ENCODE data around the gene ITGA11.

The ITGA11 gene

DNA sequence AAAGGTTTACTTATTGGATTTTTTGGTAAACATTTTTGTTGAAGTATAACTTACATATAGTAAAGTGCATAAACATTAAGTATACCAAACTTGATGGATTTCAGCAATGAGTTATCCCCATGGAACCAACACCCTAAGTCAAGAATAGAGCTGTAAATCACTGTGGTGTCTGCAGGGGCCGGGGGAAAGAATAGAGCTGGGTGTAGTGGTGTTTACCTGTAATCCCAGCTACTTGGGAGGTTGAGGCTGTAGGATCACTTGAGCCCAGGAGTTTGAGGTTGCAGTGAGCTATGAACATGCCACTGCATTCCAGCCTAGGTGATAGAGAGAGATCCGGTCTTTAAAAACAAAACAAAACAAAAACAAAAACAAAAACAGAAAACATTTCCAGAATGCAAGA lies 167.7 kb downstream of the ITGA11 start:
- Histone ChIP-seq H3K27me3 (replicated peaks; ENCODE audit: control insufficient read depth, insufficient read depth, low read length) (no peaks in the 10 kb centered on the region), H3K4me3 (replicated peaks; ENCODE audit: low read depth, low read length) (no peak overlapping the region), H3K36me3 (ENCODE audit: control insufficient read depth, insufficient read depth, low read length) (no peaks in the 10 kb centered on the region)
- TF ChIP-seq, protein P1, sequence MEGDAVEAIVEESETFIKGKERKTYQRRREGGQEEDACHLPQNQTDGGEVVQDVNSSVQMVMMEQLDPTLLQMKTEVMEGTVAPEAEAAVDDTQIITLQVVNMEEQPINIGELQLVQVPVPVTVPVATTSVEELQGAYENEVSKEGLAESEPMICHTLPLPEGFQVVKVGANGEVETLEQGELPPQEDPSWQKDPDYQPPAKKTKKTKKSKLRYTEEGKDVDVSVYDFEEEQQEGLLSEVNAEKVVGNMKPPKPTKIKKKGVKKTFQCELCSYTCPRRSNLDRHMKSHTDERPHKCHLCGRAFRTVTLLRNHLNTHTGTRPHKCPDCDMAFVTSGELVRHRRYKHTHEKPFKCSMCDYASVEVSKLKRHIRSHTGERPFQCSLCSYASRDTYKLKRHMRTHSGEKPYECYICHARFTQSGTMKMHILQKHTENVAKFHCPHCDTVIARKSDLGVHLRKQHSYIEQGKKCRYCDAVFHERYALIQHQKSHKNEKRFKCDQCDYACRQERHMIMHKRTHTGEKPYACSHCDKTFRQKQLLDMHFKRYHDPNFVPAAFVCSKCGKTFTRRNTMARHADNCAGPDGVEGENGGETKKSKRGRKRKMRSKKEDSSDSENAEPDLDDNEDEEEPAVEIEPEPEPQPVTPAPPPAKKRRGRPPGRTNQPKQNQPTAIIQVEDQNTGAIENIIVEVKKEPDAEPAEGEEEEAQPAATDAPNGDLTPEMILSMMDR (IDR thresholded peaks at IDR 0.05; ENCODE audit: insufficient read depth, low read length, poor library complexity, severe bottlenecking), result no peak
- no peak for DNase-seq (ENCODE audit: extremely low read depth, insufficient read length)

DNA sequence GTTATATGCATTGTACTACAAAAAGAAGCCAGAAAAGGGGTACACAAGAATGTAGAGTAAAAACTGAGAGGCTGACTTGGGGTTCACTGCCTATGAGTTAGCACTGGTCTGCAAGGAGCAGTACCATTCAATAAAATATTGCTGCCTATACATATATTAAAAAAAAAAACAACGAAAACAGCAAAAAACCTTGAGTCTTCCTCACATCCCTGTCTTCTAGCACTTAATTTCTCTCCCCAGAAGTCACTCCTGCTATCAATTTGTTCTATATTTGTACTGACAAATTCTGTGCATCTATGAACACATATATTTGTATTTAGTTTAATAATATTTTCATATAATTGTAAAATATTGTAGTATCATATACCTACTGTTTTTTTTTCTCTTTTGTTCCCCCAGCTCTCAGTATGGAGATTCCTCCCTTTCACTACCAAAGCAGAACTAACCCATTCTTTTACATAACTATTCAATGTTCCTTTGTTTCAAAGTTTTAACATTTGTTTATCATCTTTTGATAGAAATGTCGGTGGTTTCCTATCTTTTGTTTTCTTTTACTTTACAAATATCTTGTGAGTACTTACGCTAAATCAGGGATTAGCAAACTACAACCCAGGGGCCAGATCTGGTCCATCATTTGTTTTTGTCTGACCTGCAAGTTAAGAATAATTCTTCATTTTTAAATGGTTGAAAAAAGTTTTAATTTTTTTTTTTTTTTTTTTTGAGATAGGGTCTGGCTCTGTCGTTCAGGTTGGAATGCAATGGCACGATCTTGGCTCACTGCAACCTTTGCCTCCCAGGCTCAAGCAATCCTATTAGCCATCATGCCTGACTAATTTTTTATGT lies 169.2 kb downstream of the ITGA11 start:
- Histone ChIP-seq H3K27me3 (replicated peaks; ENCODE audit: control insufficient read depth, insufficient read depth, low read length) (no peaks in the 10 kb centered on the region), H3K4me3 (replicated peaks; ENCODE audit: low read depth, low read length) (no peak overlapping the region), H3K36me3 (ENCODE audit: control insufficient read depth, insufficient read depth, low read length) (no peaks in the 10 kb centered on the region)
- no peak for DNase-seq (ENCODE audit: extremely low read depth, insufficient read length)
- TF ChIP-seq, protein P1 (IDR thresholded peaks at IDR 0.05; ENCODE audit: insufficient read depth, low read length, poor library complexity, severe bottlenecking), result no peak

DNA sequence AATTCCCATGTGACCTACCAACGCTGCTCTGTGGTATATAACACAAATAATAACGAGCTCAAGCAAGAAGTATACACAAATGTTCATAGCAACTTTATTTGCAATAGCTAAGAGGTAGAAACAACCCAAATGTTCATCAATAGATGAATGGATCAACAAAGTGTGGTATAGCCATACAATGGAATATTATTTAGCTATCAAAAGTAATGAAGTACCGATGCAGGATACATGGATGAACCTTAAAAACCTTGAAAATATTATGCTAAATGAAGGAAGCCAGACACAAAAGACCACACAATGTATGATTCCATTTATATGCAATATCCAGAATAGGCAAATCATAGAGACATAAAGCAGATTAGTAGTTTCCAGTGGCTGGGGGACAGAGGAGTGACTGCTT lies 170.0 kb downstream of the ITGA11 start:
- TF ChIP-seq, protein P1 (IDR thresholded peaks at IDR 0.05; ENCODE audit: insufficient read depth, low read length, poor library complexity, severe bottlenecking), result no peak
- no peak for DNase-seq (ENCODE audit: extremely low read depth, insufficient read length)
- Histone ChIP-seq H3K36me3 (ENCODE audit: control insufficient read depth, insufficient read depth, low read length) (no peaks in the 10 kb centered on the region), H3K4me3 (replicated peaks; ENCODE audit: low read depth, low read length) (no peak overlapping the region), H3K27me3 (replicated peaks; ENCODE audit: control insufficient read depth, insufficient read depth, low read length) (no peaks in the 10 kb centered on the region)

DNA sequence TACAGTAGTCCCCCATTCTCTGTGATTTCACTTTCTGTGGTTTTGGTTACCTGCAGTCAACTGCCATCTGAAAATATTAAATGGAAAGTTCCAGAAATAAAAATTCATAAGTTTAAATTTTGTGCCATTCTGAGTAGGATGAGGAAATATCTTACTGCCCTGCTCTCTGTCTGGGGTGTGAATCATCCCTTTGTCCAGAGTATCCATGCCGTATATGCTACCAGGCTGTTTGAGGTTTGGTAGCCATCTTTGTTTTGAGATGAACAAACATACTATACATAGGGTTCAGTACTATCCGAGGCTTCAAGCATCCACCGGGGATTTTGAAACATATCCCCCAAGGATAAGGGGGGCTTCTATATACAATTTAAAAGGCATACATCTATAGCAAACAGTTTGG lies 170.7 kb downstream of the ITGA11 start:
- no peak overlapping the region for H3K4me3 ChIP-seq (replicated peaks; ENCODE audit: low read depth, low read length)
- TF ChIP-seq, protein P1 (IDR thresholded peaks at IDR 0.05; ENCODE audit: insufficient read depth, low read length, poor library complexity, severe bottlenecking), result no peak
- H3K36me3 ChIP-seq (ENCODE audit: control insufficient read depth, insufficient read depth, low read length), result no peaks in the 10 kb centered on the region
- no peak for DNase-seq (ENCODE audit: extremely low read depth, insufficient read length)
- no peaks in the 10 kb centered on the region for H3K27me3 ChIP-seq (replicated peaks; ENCODE audit: control insufficient read depth, insufficient read depth, low read length)

DNA sequence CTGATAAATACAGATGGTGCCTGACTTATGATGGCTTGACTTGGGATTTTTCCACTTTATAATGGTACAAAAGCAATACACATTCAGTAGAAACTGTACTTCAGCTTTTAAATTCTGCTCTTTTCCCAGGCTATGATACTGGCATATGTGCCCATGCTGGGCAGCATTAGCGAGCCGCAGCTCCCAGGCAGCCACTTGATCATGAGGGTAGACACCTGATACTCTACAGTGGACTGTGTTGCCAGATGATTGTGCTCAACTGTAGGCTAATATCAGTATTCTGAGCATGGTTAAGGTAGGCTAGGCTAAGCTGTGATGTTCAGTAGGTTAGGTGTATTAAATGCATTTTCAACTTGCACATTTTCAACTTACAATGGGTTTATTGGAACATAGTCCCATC lies 172.1 kb downstream of the ITGA11 start:
- H3K4me3 ChIP-seq (replicated peaks; ENCODE audit: low read depth, low read length), result no peak overlapping the region
- no peaks in the 10 kb centered on the region for H3K36me3 ChIP-seq (ENCODE audit: control insufficient read depth, insufficient read depth, low read length)
- H3K27me3 ChIP-seq (replicated peaks; ENCODE audit: control insufficient read depth, insufficient read depth, low read length), result no peaks in the 10 kb centered on the region
- TF ChIP-seq, protein P1 (IDR thresholded peaks at IDR 0.05; ENCODE audit: insufficient read depth, low read length, poor library complexity, severe bottlenecking), result no peak
- DNase-seq (ENCODE audit: extremely low read depth, insufficient read length), result no peak

Data from GM06990 (cell line).